Right lobe of liver (tissue), 4 donors: ENCODE measurements around the gene FGD5.

Experiments
- POLR2A ChIP-seq: fragments of 450-650 bp; IDR thresholded peaks from one replicate; pipeline ENCODE4 v1.6.1; 2017; ENCODE audit warnings: antibody characterized with exemption, mild to moderate bottlenecking
- TF ChIP-seq, protein P1 (sequence below), 4 donors: fragments of 200-600 bp in 3 of 4; fragments of 450-650 bp in 1 of 4; IDR thresholded peaks; one replicate each; pipeline versions ENCODE4 v1.5.1 to v1.8.0; 2016 to 2022; ENCODE audit warnings: antibody characterized with exemption in 4 of 4, mild to moderate bottlenecking in 2 of 4
- donor health status: DM: no; HTN: no; CAD: no.
- donor health status: DM: no; HTN: no; CAD: no.
- donor health status: DM: no; HTN: yes; CAD: no.

DNA sequence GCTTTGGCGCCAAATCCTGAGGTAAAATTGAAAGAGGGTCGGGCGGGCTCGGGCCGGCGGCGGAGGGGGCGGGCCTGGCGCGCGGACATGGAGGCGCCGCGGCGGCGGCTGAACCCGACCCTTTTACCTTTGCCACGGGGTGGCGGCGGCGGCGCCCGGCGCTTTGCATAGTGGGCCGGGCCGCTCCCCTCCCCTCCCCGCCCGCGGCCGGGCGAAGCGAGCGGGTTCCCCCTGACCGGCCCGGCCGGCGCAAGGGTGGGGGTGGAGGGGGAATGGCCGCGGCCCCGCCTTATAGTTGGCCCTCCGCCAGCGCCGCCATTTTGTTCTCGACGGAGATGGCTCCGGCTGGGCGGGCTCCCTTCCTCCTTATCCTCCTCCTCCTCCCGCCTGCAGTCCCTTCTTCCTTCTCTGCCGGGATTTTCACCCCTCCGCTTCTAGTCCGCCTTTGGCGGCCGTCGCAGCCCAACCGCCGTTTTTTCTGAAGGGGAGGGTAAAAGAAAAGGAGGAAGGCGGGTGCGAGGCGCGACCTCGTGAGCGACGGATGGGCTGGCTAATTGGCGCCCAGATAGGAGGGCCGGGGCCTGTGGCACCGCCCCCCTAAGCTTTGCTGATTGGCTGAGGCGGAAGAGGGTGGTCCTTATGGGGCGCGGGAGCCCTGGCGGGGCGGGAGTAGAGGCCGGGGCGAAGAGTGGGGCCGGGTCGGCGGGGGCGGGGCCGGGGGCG, 129.3 kb downstream of the FGD5 start:
- TF ChIP-seq, protein P1, sequence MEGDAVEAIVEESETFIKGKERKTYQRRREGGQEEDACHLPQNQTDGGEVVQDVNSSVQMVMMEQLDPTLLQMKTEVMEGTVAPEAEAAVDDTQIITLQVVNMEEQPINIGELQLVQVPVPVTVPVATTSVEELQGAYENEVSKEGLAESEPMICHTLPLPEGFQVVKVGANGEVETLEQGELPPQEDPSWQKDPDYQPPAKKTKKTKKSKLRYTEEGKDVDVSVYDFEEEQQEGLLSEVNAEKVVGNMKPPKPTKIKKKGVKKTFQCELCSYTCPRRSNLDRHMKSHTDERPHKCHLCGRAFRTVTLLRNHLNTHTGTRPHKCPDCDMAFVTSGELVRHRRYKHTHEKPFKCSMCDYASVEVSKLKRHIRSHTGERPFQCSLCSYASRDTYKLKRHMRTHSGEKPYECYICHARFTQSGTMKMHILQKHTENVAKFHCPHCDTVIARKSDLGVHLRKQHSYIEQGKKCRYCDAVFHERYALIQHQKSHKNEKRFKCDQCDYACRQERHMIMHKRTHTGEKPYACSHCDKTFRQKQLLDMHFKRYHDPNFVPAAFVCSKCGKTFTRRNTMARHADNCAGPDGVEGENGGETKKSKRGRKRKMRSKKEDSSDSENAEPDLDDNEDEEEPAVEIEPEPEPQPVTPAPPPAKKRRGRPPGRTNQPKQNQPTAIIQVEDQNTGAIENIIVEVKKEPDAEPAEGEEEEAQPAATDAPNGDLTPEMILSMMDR (IDR thresholded peaks at IDR 0.05), result no peak
- TF ChIP-seq POLR2A, result no peak
